ENCODE results near the gene DST.

The DST gene

GRCh38 chr6:56532766-56533551 is 109.7 kb downstream of the DST start:
- DNase-seq: no peak

DNA sequence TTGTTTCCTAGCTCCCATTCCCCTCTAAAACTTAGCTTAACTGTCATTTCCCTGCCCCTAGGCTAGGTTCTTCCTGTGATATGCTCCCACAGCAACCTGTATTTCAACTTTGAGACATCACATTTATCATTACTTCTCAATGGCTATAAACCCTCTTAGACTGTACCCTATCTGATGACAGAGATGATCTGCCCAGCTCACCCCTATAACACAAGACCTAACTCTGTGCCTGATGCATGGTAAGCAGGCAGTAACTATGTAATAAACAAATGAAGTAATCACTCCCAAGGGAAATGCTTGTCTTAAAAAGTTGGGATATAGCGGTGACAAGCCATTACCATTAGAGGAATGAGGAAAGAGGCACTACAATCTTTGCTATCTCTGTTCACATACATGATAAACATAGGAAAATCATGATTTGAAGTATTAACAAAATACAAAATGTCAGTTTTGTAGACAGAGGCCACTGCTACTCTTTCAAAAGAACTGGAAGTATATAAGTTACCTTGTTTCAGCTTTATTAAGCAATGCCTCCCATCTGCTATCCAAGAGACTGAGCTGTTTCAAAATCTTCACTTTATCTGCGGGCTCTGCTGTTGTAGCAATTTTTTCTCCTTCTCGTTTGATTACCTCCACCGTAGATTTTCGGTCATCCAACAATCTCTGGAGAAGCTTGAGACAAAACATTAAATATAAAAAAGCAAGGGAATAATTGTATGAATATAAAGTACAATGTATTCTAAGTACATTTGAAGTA is 110.7 kb downstream of the DST start:
- DNase-seq: no peak

- DNase-seq: no peak
Observed at GRCh38 chr6:56529594-56530191, 113.0 kb downstream of the DST start.

DNA sequence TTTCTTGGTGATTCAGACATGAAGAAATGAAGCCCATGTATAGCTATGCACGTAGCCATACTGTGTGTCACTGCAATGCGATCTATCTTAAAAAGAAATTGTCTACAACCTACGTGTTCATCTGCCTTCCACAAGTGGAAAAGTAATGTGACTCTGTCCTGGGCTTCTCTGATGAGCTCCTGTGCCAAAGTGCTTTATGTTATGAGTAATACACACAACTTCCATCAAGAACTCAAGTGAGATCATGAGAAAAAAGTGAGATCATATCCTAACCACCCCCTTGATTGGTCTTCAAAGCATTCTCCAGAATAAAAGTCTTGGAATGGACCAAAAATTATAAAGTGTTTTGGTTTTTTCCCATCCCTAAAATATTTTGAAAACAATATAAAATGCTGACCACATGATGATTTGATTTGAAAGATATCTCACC is 114.3 kb downstream of the DST start:
- DNase-seq: no peak

DNA sequence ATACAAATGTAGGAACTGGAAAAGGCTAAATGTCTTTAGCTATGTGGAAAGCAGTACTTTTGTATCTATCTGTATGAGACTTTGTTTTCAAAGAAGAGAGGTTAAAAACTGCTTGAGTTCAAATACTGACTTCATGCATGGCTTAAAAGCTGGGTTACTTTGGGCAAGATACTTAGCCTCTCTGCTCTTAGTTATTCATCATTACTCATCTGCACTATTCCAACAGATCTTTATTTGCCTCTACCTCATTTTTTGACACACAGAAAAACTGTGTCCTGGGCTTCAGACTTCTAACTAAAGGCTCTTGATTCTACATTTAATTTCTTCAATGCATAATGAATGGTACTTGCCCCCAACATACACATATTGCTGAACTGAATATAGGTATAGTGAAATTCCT is 114.8 kb downstream of the DST start:
- no peak for DNase-seq

DNA sequence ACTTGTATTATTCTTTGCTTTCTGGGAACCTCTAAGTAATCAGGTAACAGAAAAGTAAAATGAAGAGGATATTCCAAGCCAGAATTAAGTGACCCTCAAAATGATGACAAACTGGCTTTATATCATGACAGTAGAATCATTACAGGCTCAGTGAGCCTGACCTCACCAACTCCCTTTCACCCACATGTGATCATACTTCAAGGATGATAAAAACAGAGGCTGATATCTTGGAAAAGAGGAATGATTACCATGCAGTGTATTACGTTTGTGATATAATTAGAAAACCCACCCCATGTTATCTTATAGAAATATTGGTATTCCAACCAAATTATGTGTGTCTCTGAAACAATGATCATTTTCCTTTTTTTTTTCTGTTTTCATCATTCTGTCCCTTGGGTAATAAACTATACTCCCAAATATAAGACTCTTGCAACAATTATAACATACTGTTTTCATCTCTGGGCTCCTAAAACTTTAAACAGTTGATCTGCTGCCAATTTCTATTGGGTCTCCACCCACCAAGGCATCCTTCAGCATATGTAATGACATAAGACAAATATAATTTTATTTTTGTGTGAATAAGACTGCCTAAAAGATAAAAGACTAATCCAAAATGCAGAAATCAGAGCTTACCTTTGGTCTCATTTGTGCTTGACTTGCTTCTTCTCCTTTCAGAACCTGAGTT is 115.7 kb downstream of the DST start:
- DNase-seq: no peak

DNA sequence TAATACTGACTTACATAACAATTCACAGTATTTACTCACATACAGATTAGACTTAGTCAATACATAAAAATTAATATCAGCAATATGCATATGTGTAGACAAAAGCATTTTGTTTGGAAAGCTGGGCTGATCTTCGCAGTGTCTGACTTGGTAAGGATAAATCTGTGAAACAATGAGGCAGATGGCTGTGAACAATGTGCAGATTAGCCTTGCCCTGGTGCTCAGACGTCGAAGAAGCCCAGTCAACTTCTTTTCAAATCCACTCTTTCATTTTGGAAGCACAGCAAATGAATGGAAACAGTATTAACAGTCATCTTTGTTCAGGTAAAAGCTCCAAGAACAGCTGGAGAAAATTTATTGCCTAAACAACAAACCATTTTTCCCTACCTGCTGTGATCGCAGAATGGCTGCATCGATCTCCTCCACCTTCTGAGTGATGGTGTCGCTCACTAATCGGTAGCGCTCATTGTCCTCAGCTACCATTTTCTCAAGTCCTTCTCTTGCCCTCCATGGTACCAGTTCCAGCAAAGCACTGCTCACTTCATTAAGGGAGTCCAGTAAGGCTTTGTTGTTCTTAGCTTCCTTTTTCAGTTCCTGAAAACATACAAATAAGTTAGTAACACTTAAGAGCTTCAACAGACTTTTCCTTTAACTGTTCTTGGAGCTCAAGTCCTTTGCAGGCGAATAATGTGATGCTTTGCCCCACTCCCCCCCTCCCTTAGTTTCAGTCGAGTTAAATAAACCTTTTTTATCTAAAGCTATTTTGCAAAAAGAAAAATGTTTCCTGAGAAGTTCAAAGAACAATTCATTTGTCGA is 116.5 kb downstream of the DST start:
- DNase-seq: no peak

DNA sequence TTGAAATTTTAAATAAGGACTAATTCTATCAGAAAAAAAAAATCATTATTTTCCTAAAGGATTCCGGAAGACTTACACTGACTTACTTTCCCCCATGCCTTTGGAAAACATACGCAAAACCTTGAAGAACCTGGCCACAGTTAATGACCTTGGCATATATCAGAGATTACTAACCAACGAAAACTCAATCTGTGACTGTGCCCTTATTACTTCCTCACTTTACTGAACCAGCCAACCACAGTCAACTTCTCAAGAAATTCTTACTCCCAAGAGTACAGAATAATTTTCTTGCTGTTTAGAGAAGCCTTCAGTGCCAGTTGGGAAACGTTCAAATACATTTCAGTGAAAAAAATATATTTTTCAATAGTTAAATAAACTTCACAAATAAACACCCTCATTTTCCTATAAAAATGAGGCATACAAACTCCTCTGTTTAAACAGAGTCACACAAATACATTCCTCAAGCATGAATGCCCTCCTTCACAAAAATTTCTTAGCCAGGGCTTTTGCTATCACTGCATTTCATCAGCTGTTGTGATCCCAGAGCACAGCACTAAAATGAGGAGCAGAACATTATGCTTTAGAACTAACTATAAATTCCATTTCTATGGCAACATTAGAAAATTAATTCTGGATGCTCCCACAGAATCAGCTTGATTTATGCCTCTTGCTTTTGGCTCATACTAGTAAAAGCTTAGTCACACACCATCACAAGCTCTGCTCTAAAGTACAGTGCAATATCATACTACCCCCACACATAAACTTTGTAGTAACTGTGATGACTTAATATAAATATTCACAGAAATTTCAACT is 117.6 kb downstream of the DST start:
- no peak for DNase-seq

- no peak for DNase-seq
Observed at GRCh38 chr6:56522495-56523270, 120.0 kb downstream of the DST start.

DNA sequence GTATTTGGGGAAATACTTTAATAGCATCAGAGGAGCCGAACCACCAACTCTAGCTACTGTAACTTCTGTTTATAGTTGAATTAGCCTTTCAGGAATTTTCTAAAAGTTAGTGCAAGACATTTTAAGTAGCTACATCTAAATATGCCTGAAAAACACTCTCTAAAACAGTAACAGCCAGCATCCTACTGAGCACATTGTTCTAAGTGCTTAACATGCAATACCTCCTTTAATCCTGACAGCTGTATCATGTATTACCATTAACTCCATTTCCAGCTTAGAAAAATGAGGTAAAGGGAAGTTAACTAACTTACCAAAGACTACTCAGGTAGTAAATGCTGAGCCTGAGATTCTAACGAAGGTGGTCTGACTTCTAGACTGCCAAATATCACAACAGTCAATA is 120.7 kb downstream of the DST start:
- no peak for DNase-seq

DNA sequence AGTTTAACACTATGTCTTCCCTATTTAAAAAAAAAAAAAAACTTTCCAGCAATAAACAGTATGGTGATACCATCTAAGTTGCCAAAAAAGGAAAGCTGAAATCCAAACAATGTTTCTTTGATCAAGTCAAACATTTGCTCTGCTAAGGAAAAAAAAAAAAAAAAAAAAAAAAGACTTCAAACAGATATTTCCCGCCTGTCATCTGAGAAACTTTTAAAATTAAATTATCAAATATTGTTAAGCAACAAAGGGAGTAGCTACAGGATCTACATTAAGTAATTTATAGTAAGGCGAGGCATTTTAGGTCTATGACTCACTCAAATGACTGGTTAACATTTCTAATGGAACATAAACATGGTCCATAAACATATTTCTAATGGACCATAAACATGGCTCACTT is 121.2 kb downstream of the DST start:
- DNase-seq: no peak

DNA sequence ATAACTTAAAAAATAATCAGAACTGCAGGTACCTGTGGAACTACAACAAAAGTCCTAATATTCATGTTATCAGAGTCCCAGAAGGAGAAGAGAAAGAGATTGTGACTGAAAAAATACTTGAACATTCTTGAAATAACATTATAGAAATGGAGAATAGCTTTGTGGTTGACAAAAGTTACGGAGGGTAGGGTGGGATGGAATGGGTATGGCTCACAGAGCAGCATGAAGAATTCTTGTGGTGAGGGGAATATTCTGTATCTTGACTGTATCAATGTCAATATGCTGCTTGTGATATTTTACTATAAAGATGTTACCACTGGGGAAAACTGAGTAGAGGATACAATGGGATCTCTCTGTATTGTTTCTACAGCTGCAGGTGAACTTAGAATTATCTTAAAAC is 122.5 kb downstream of the DST start:
- DNase-seq: no peak

GRCh38 chr6:56518995-56519767 is 123.5 kb downstream of the DST start:
- DNase-seq: no peak

DNA sequence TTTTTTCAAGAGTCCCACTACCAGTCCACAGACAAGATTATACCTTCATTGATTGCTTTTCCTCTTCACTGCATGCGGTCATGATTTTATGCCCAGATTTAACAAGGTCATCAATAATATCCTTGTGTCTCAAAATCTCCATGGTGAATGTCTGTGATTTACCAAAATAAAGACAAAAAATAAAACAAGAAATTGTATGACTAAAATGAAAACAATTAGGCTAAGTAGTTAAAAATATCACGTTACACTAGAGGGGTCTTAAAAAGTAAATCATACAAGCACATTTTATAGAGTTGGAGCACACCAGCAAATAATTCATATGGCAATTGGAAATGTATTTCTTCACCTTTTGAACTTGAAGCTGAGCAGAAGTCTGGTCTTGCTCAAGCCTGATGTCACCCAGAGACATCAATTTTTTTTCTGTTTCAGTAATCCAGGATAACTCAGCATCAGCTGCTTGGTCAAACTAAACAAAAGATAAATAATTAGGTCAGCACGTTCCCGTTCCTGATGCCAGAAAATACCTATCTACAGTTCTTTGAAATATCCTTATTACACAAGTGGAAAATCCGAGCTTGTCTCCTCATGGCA is 125.4 kb downstream of the DST start:
- DNase-seq: no peak

GRCh38 chr6:56516003-56516402 is 126.7 kb downstream of the DST start:
- no peak for DNase-seq

GRCh38 chr6:56515081-56515905 is 127.4 kb downstream of the DST start:
- DNase-seq: no peak

DNA sequence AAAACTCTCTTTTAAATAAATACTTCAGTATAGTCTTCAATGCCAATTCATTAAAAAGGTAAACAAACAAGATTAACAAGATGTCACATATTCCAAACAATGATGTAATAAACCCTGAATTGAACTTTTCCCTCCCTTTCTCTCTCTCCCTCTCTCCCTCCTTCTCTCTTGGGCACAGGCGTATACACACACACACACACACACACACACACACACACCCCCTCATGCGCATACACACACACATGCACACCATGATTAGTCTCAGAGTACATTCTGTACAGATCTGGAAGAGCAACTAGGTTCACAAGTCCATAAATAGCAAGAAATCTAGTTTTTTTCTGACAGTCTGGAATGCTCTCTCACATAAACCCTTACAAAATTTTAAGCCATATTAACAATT is 128.3 kb downstream of the DST start:
- no peak for DNase-seq

DNA sequence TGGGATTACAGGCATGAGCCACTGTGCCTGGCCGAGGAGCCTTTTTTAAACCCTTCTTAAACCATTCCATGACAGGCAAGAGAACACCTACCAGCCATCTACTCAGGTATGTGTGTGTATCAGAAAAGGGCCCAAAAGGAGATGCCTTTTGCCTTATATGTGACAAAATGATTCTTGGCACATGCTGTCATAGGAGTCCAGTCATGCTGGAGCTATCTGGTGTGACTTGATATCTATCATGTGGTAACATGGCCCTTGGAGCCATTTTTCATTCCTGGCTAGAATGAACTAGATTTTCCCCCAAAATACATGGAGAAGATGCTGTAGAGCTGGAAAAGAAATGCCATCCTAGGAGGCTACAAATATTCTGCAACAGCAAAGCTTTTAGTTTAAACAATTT is 129.1 kb downstream of the DST start:
- DNase-seq: no peak

- no peak for DNase-seq
Observed at GRCh38 chr6:56511591-56511990, 131.1 kb downstream of the DST start.

Data from right forelimb (tissue), 1 donor.